Stromal cell of bone marrow (primary cell): Measurements from ENCODE around the gene PIGZ.
A peak's percentile ranks its signal among the peaks of the same experiment; 100 is the strongest.

Source experiments
- DNase-seq: peaks from one replicate; pipeline ENCODE4 v3.0.0-alpha.2; 2012; ENCODE audit warnings: low read depth

The PIGZ gene

GRCh38 chr3:196968233-196969133, at the start of gene PIGZ:
TSS of gene PIGZ (minus strand) at chr3:196968833. CDS start at chr3:196952031, 16,802 bp downstream.
- no peak for DNase-seq

- no peak for DNase-seq
These were observed 48.4 kb upstream of the PIGZ start for GRCh38 chr3:197017003-197017402.

- no peak for DNase-seq
These were observed 47.4 kb upstream of the PIGZ start for GRCh38 chr3:197015790-197016736.

- no peak for DNase-seq
These were observed 46.4 kb upstream of the PIGZ start for GRCh38 chr3:197014942-197015575.

GRCh38 chr3:197014024-197014423, 45.4 kb upstream of the PIGZ start:
- no peak for DNase-seq

GRCh38 chr3:197012540-197012883, 43.9 kb upstream of the PIGZ start:
- DNase-seq: no peak

GRCh38 chr3:197011780-197012539, 43.3 kb upstream of the PIGZ start:
- no peak for DNase-seq

- DNase-seq: no peak
These were observed 42.1 kb upstream of the PIGZ start for GRCh38 chr3:197010556-197011351.

- DNase-seq: no peak
These were observed 40.9 kb upstream of the PIGZ start for GRCh38 chr3:197009532-197010019.

- no peak for DNase-seq
These were observed 40.0 kb upstream of the PIGZ start for GRCh38 chr3:197008436-197009209.

GRCh38 chr3:197007953-197008352, 39.3 kb upstream of the PIGZ start:
- no peak for DNase-seq

GRCh38 chr3:197007296-197007940, 38.8 kb upstream of the PIGZ start:
- no peak for DNase-seq

GRCh38 chr3:197006860-197007259, 38.2 kb upstream of the PIGZ start:
- DNase-seq: no peak

GRCh38 chr3:197006446-197006845, 37.8 kb upstream of the PIGZ start:
- no peak for DNase-seq

GRCh38 chr3:197003461-197004385, 35.1 kb upstream of the PIGZ start:
- DNase-seq: no peak

GRCh38 chr3:197002701-197003454, 34.2 kb upstream of the PIGZ start:
- DNase-seq: peak; percentile 34

GRCh38 chr3:197001972-197002700, 33.5 kb upstream of the PIGZ start:
- no peak for DNase-seq
